ENCODE results near the gene DRP2.

DRP2 gene

DNA sequence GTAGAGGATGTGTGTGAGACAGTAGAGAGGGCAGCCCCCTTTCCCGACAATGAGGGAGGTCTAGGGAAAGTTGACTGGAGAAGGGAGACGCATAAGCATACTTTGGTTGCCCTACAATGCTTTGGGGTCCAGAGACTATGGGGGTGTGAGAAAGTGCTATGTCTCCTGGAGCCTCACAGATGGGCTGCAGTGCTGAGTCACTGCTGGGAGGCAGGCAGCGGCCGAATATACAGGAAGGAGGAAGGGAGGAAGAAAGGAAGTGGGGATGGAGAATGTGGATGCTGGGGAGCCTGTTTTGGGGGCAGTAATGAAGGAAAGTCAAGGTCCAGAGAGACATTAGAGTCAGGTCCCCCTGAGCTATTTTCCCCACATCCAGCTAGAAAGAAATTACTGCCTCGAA is 12.7 kb downstream of the DRP2 start:
- no peaks in the 10 kb centered on the region for H3K9me3 ChIP-seq (ENCODE audit: control insufficient read depth in 1 of 2, low read length in 2 of 2)
- H3K36me3 ChIP-seq (ENCODE audit: control insufficient read depth in 1 of 2, insufficient read depth in 2 of 2, low read length in 2 of 2) = no peaks in the 10 kb centered on the region
- H3K9ac ChIP-seq (ENCODE audit: low read depth in 1 of 2, low read length in 2 of 2) = no peak overlapping the region
- H3K27me3 ChIP-seq (ENCODE audit: control insufficient read depth in 1 of 2, insufficient read depth in 2 of 2, low read length in 2 of 2) = no peaks in the 10 kb centered on the region
- no peak overlapping the region for H3K27ac ChIP-seq (ENCODE audit: low read depth, low read length)
- no peak overlapping the region for H3K4me3 ChIP-seq (ENCODE audit: low read depth in 1 of 2, low read length in 2 of 2)
- H3K4me1 ChIP-seq (ENCODE audit: control insufficient read depth in 1 of 2, insufficient read depth in 2 of 2, low read length in 2 of 2) = no peaks in the 10 kb centered on the region

GRCh38 chrX:101237041-101237440 is 17.5 kb downstream of the DRP2 start:
- H3K9ac ChIP-seq (ENCODE audit: low read depth in 1 of 2, low read length in 2 of 2) = no peak overlapping the region
- no peak overlapping the region for H3K4me3 ChIP-seq (ENCODE audit: low read depth in 1 of 2, low read length in 2 of 2)
- H3K27ac ChIP-seq (ENCODE audit: low read depth, low read length) = no peak overlapping the region
- H3K4me1 ChIP-seq (ENCODE audit: control insufficient read depth in 1 of 2, insufficient read depth in 2 of 2, low read length in 2 of 2) = no peaks in the 10 kb centered on the region
- no peaks in the 10 kb centered on the region for H3K9me3 ChIP-seq (ENCODE audit: control insufficient read depth in 1 of 2, low read length in 2 of 2)
- H3K27me3 ChIP-seq (ENCODE audit: control insufficient read depth in 1 of 2, insufficient read depth in 2 of 2, low read length in 2 of 2) = no peaks in the 10 kb centered on the region
- H3K36me3 ChIP-seq (ENCODE audit: control insufficient read depth in 1 of 2, insufficient read depth in 2 of 2, low read length in 2 of 2) = no peaks in the 10 kb centered on the region

DNA sequence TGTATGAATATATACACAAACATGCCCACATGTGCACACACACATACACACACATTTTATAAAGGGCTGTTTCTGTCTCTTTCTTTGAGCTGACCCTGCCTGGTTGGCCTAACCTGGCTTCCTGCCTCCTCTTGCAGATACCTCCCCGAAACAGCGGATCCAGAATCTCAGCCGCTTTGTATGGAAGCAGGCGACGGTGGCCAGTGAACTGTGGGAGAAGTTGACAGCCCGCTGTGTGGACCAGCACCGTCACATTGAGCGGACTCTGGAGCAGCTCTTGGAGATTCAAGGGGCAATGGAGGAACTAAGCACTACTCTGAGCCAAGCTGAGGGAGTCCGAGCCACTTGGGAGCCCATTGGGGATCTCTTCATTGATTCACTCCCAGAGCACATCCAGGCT is 21.9 kb downstream of the DRP2 start:
- Histone ChIP-seq H3K9me3 (ENCODE audit: control insufficient read depth in 1 of 2, low read length in 2 of 2) (no peaks in the 10 kb centered on the region), H3K27ac (ENCODE audit: low read depth, low read length) (no peak overlapping the region), H3K4me3 (ENCODE audit: low read depth in 1 of 2, low read length in 2 of 2) (no peak overlapping the region), H3K4me1 (ENCODE audit: control insufficient read depth in 1 of 2, insufficient read depth in 2 of 2, low read length in 2 of 2) (no peaks in the 10 kb centered on the region), H3K27me3 (ENCODE audit: control insufficient read depth in 1 of 2, insufficient read depth in 2 of 2, low read length in 2 of 2) (no peaks in the 10 kb centered on the region), H3K36me3 (ENCODE audit: control insufficient read depth in 1 of 2, insufficient read depth in 2 of 2, low read length in 2 of 2) (no peaks in the 10 kb centered on the region), H3K9ac (ENCODE audit: low read depth in 1 of 2, low read length in 2 of 2) (no peak overlapping the region)

DNA sequence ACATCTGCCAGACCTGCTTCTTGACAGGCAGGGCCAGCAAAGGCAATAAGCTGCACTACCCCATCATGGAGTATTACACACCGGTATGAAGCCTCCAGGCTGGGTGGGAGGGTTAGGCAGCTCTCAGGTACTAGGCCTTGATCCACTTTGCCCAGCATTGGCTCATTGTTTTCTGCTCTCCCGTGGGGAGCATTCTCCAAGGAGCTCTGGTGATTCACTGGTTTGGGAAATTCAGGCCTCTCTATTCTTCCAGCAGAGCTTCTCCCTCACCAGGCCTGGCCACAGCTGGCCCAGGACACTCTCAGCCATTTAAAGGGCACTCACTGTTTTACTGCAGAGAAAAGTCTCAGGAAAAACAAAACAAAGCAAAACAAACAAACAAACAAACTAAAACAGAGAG is 33.0 kb downstream of the DRP2 start:
- Histone ChIP-seq H3K4me3 (ENCODE audit: low read depth in 1 of 2, low read length in 2 of 2) (no peak overlapping the region), H3K36me3 (ENCODE audit: control insufficient read depth in 1 of 2, insufficient read depth in 2 of 2, low read length in 2 of 2) (no peaks in the 10 kb centered on the region), H3K9ac (ENCODE audit: low read depth in 1 of 2, low read length in 2 of 2) (no peak overlapping the region), H3K9me3 (ENCODE audit: control insufficient read depth in 1 of 2, low read length in 2 of 2) (no peaks in the 10 kb centered on the region), H3K4me1 (ENCODE audit: control insufficient read depth in 1 of 2, insufficient read depth in 2 of 2, low read length in 2 of 2) (no peaks in the 10 kb centered on the region), H3K27ac (ENCODE audit: low read depth, low read length) (no peak overlapping the region), H3K27me3 (ENCODE audit: control insufficient read depth in 1 of 2, insufficient read depth in 2 of 2, low read length in 2 of 2) (no peaks in the 10 kb centered on the region)

- Histone ChIP-seq H3K27ac (ENCODE audit: low read depth, low read length) (no peak overlapping the region), H3K27me3 (ENCODE audit: control insufficient read depth in 1 of 2, insufficient read depth in 2 of 2, low read length in 2 of 2) (no peaks in the 10 kb centered on the region), H3K36me3 (ENCODE audit: control insufficient read depth in 1 of 2, insufficient read depth in 2 of 2, low read length in 2 of 2) (no peaks in the 10 kb centered on the region), H3K4me1 (ENCODE audit: control insufficient read depth in 1 of 2, insufficient read depth in 2 of 2, low read length in 2 of 2) (no peaks in the 10 kb centered on the region), H3K4me3 (ENCODE audit: low read depth in 1 of 2, low read length in 2 of 2) (no peak overlapping the region), H3K9me3 (ENCODE audit: control insufficient read depth in 1 of 2, low read length in 2 of 2) (no peaks in the 10 kb centered on the region), H3K9ac (ENCODE audit: low read depth in 1 of 2, low read length in 2 of 2) (no peak overlapping the region)
Measured at GRCh38 chrX:101257448-101258258, 38.1 kb downstream of the DRP2 start.

- Histone ChIP-seq H3K9ac (ENCODE audit: low read depth in 1 of 2, low read length in 2 of 2) (no peak overlapping the region), H3K9me3 (ENCODE audit: control insufficient read depth in 1 of 2, low read length in 2 of 2) (no peaks in the 10 kb centered on the region), H3K4me3 (ENCODE audit: low read depth in 1 of 2, low read length in 2 of 2) (no peak overlapping the region), H3K4me1 (ENCODE audit: control insufficient read depth in 1 of 2, insufficient read depth in 2 of 2, low read length in 2 of 2) (no peaks in the 10 kb centered on the region), H3K36me3 (ENCODE audit: control insufficient read depth in 1 of 2, insufficient read depth in 2 of 2, low read length in 2 of 2) (no peaks in the 10 kb centered on the region), H3K27me3 (ENCODE audit: control insufficient read depth in 1 of 2, insufficient read depth in 2 of 2, low read length in 2 of 2) (no peaks in the 10 kb centered on the region), H3K27ac (ENCODE audit: low read depth, low read length) (no peak overlapping the region)
Measured at GRCh38 chrX:101258259-101258581, 38.6 kb downstream of the DRP2 start.

GRCh38 chrX:101260435-101260834 is 40.8 kb downstream of the DRP2 start:
- Histone ChIP-seq H3K9ac (ENCODE audit: low read depth in 1 of 2, low read length in 2 of 2) (no peak overlapping the region), H3K27me3 (ENCODE audit: control insufficient read depth in 1 of 2, insufficient read depth in 2 of 2, low read length in 2 of 2) (no peaks in the 10 kb centered on the region), H3K4me3 (ENCODE audit: low read depth in 1 of 2, low read length in 2 of 2) (no peak overlapping the region), H3K27ac (ENCODE audit: low read depth, low read length) (no peak overlapping the region), H3K4me1 (ENCODE audit: control insufficient read depth in 1 of 2, insufficient read depth in 2 of 2, low read length in 2 of 2) (no peaks in the 10 kb centered on the region), H3K36me3 (ENCODE audit: control insufficient read depth in 1 of 2, insufficient read depth in 2 of 2, low read length in 2 of 2) (no peaks in the 10 kb centered on the region), H3K9me3 (ENCODE audit: control insufficient read depth in 1 of 2, low read length in 2 of 2) (no peaks in the 10 kb centered on the region)

DNA sequence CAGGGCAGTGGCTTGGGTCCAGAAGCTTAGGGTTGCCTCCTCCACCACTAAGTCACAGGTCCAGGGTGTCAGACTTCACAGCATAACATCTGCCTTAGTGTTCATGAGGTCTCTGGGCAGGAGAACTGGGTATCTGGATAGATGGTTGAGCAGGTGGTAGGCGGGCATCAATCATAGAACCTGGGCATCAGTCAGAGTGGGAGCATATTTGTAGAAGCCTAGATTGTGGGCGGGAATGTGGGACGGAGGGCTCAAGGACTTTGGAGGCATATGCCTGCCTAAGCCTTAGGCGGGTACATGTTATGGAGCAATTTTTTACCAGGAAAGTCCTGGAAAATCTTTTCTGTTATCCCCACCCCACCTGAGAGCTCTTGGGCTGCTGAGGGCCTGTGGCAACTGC is 43.0 kb downstream of the DRP2 start:
- H3K4me1 ChIP-seq (ENCODE audit: control insufficient read depth in 1 of 2, insufficient read depth in 2 of 2, low read length in 2 of 2) = no peaks in the 10 kb centered on the region
- H3K36me3 ChIP-seq (ENCODE audit: control insufficient read depth in 1 of 2, insufficient read depth in 2 of 2, low read length in 2 of 2) = no peaks in the 10 kb centered on the region
- no peak overlapping the region for H3K9ac ChIP-seq (ENCODE audit: low read depth in 1 of 2, low read length in 2 of 2)
- no peaks in the 10 kb centered on the region for H3K9me3 ChIP-seq (ENCODE audit: control insufficient read depth in 1 of 2, low read length in 2 of 2)
- no peaks in the 10 kb centered on the region for H3K27me3 ChIP-seq (ENCODE audit: control insufficient read depth in 1 of 2, insufficient read depth in 2 of 2, low read length in 2 of 2)
- no peak overlapping the region for H3K4me3 ChIP-seq (ENCODE audit: low read depth in 1 of 2, low read length in 2 of 2)
- no peak overlapping the region for H3K27ac ChIP-seq (ENCODE audit: low read depth, low read length)

DNA sequence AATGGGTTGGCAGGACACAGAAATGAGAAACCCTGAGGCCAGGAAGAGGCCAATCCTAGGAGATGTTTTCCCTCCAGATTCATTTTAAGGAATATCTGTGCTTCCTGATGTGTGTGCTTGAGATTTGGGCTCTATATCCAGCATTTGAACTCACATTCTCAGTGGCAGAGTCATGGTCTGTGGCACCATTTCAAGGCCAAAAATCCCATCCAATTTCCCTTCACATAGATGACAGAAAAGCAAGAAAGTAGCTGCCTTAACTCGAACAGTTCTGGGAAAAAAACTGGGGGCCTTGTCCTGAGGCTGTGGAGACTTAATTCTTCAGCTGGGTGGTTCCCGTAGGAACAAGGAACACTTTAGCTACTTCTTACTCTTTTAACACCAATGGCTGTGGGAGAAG is 44.2 kb downstream of the DRP2 start:
- H3K9ac ChIP-seq (ENCODE audit: low read depth in 1 of 2, low read length in 2 of 2) = no peak overlapping the region
- no peak overlapping the region for H3K4me3 ChIP-seq (ENCODE audit: low read depth in 1 of 2, low read length in 2 of 2)
- no peaks in the 10 kb centered on the region for H3K9me3 ChIP-seq (ENCODE audit: control insufficient read depth in 1 of 2, low read length in 2 of 2)
- no peak overlapping the region for H3K27ac ChIP-seq (ENCODE audit: low read depth, low read length)
- H3K4me1 ChIP-seq (ENCODE audit: control insufficient read depth in 1 of 2, insufficient read depth in 2 of 2, low read length in 2 of 2) = no peaks in the 10 kb centered on the region
- no peaks in the 10 kb centered on the region for H3K36me3 ChIP-seq (ENCODE audit: control insufficient read depth in 1 of 2, insufficient read depth in 2 of 2, low read length in 2 of 2)
- H3K27me3 ChIP-seq (ENCODE audit: control insufficient read depth in 1 of 2, insufficient read depth in 2 of 2, low read length in 2 of 2) = no peaks in the 10 kb centered on the region

- Histone ChIP-seq H3K9me3 (ENCODE audit: control insufficient read depth in 1 of 2, low read length in 2 of 2) (no peaks in the 10 kb centered on the region), H3K4me3 (ENCODE audit: low read depth in 1 of 2, low read length in 2 of 2) (no peak overlapping the region), H3K27ac (ENCODE audit: low read depth, low read length) (no peak overlapping the region), H3K27me3 (ENCODE audit: control insufficient read depth in 1 of 2, insufficient read depth in 2 of 2, low read length in 2 of 2) (no peaks in the 10 kb centered on the region), H3K4me1 (ENCODE audit: control insufficient read depth in 1 of 2, insufficient read depth in 2 of 2, low read length in 2 of 2) (no peaks in the 10 kb centered on the region), H3K36me3 (ENCODE audit: control insufficient read depth in 1 of 2, insufficient read depth in 2 of 2, low read length in 2 of 2) (no peaks in the 10 kb centered on the region), H3K9ac (ENCODE audit: low read depth in 1 of 2, low read length in 2 of 2) (no peak overlapping the region)
Measured at GRCh38 chrX:101265869-101266428, 46.4 kb downstream of the DRP2 start.
